Stimulated activated CD4-positive, alpha-beta T cell treated with anti-CD3 and anti-CD28 coated beads, TNF-alpha, amount 100 ng/mL, for 4 hours (primary cell): ENCODE data around the gene NTM.
"Not testable (repeated sequence)": the region's sequence is repeated elsewhere in the genome, so short reads cannot be mapped to it uniquely, and the experiment has no call there.

ENCODE experiments used
- DNase-seq, 3 experiments: peaks; one replicate each; pipeline ENCODE4 v3.0.0-alpha.2; 2020; ENCODE audit warnings: low read depth in 3 of 3

Gene NTM

DNA sequence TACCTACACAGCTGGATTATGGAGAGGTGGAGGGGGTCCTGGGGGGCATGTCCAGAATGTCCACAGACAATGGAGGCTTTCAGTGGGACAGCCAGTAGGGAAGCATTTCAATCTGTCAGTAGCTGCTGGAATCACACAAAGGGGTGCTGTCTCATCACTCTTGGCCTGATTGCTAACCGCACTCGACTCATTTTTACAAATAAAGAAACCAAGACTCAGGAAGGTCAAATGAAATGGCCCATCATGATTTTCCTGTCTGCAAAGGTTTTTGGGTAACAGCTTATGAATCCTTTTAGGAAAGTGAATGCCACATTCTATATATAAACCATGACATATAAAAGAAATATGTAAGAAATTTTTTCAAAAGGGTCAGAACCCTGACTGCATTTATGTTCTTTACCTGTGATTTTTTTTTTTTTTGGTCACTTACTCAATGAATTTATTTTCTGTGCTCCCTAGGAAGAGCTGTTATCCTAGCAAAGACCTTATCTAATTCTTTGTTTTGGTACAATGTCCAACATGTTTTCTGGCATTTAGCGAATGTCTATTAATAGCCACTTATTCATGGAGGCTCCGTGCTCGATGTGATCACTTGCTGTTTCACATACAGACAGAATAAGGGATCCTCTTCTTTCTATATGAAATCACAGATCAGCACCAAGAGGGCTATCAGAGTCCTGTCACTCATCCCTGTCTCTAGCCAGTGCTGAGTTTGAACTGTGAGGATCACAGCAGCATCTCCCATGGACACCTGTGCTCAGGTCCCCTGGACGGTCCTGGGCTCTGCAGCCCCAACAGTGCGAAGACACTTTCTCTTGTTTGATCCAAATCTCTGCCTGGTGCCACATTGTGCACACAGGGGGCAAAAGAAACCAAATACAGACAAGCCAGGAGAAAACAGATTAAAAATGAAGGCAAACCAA lies 979.7 kb downstream of the NTM start:
- no peak for DNase-seq

GRCh38 chr11:132351050-132351449 lies 980.6 kb downstream of the NTM start:
- DNase-seq = no peak

- DNase-seq = no peak
These were observed 982.1 kb downstream of the NTM start for GRCh38 chr11:132352497-132352896.

DNA sequence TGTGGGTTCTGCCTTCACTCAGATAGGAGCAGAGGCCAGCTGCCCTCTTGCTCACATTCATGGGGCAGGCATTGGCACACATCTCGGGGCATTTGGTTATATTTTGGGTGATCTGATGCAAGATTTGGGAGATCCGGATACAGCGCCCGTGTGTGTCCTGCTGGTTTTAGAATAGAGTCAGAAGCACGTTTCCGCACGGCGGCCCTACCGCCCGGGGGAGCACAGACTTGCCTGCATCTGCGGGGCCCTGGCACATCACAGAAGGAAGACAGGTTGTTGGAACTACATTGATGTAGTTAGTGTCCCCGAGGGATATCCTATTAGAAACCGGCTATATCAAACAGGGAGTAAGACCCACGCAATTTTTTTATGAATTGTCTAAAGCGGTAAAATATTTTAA lies 982.8 kb downstream of the NTM start:
- DNase-seq = no peak

DNA sequence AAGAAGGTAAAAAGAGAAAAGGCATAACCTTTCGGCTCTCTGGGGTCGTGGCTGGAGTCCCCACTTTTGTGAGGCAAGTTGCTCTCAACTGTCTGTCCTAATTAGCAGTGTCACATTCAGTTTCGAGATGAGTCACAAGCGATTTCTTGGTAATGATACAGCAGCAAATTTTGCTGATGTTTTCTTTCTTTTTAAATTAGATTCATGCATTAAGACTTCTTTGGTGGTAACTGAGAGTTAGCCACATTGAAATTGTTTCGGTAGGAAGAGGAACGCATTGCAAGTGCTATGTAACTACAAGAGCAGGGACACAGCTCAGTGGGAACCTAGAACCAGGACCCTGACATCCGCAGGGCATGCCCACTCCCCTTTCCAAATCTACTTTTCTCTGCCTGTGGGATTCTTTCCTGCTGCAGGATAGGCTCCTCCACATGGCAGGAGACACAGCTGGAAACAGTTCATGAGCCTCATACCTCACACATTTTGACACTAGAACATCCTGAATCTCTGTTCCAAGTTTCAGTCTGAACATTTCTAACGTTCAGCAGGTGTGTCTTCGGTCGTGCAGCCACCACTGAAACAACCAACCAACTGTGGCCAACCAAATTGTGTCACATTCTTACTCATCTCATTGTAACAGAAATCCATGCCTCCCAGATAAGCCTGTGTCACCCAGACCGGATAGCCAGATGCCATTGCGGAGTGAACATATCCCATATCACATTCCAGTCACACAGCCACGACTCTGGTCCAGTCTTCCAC lies 987.6 kb downstream of the NTM start:
- no peak for DNase-seq

- no peak for DNase-seq
These were observed 988.1 kb downstream of the NTM start for GRCh38 chr11:132358573-132358953.

DNA sequence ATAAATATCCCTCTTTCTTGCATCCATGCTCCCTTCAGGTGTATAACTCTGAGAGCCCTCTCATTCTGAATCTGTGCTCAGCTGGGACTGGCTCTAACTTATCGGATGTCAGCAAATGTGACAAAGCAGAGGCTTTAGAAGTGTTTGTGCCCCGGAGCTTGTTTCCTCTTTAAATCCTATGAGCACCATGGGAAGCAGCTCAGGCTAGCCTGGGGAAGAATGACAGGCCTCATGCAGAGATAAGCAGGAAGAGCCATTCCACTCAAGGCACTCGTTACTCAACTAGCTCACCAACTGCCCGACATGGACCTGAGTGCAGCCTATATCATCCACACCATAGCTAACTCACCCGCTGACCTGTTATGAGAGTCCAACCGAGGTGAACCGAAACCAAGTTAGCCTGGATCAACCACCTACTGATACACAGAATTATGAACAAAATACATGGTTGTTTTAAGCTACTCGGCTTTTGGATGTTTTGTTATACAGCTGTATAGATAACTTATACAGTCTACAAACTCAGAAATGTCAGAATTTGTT lies 990.7 kb downstream of the NTM start:
- DNase-seq = no peak

DNA sequence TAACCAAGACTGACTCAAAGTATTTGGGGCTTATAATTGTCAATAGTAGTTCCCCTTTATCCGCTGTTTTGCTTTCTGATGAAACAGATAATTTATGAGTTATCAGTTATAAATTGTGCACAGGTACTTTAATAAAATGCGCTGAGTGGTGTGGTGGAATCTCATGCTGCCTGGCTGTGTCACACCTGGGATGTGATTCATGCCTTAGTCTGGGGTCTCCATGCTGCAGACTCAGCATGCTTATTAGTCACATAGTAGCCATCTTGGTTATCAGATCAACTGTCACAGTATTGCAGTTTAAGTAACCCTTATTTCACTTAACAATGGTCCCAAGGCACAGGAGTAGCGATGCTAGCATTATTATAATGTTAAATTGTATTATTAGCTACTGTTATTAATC lies 995.2 kb downstream of the NTM start:
- DNase-seq = no peak

DNA sequence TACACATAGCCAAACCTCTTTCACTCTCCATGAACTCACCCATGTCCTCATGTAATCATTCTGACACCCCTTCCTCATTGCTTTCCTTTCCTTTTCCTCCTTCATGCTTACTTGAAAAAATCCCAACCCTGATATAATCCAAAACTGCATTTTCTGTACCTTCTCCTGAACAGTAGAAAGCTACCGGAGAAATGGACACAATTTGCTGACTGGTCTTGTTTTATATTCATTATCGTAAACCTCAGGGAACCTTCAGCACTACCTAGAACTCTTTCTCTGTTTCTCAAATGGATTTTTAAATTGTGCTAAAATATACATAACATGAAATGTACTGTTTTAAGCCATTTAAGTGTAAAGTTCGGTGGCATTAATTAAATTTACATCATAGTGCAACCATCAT lies 996.9 kb downstream of the NTM start:
- no peak for DNase-seq

GRCh38 chr11:132370114-132370513 lies 999.7 kb downstream of the NTM start:
- DNase-seq = not testable (repeated sequence)

DNA sequence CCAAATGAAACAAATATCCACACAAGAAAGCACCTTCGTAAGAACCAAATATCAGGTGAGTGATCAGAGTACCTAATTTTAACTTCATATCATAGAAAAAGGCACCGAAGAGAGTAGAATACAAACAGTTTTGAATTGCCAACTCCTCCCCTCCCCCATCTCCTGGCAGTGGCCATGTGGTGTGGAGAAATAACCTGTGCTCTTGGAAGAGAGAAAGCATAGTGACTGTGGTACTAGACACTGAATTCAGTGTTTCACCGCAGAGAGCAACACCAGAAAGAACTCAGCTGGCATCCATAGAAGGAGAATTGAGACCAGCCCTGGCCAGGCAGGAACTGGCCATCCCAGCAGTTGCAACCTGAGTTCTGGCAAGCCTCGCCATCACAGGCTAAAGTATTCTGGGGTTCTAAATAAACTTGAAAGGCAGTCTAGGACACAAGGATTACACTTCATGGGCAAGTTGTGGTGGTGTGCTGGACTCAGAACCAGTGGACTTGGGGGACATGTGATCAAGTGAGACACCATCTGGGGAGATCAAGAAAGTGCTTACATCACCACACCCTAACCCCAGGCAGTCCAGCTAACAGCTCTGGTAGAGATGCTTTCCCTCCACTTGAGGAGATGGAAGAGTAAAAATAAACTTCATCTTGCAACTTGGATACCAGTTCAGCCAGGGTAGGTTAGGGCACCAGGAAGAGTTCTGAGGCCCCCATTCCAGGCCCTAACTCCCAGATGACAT lies 1003.2 kb downstream of the NTM start:
- DNase-seq = no peak

DNA sequence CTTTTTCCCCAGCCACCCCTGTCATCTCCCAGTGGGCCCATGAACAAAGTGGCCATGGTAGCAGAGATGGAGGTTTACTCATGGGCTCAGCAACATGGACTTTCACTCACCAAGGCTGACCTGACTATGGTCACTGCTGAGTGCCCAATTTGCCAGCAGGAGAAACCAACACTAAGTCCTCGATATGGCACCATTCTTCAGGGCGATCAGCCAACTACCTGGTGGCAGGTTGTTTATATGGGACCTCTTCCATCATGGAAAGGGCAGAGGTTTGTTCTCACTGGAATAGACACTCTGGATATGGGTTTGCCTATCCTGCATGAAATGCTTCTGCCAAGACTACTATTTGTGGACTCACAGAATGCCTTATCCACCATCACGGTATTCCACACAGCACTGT lies 1009.1 kb downstream of the NTM start:
- DNase-seq = no peak
